B cell (primary cell): Measurements from ENCODE around the gene DEGS1. TPM values are rescaled to one million over a fixed set of nuclear protein-coding genes. Genes with fewer than 3 reads are reported as not detected.

ENCODE experiments used
- ATAC-seq: fragments of 200-7000 bp; cut with Tn5 transposase; one replicate; pipeline ENCODE4 v1.10.0; 2021; ENCODE audit warnings: low read depth, mild to moderate bottlenecking, moderate number of reproducible peaks, moderate library complexity
- CTCF ChIA-PET: fragments of 350-600 bp; sonication (Branson Sonifier 250); formaldehyde crosslinking; loops from one replicate; lab custom pipeline; 2021; ENCODE audit warnings: antibody characterized with exemption, inconsistent platforms; lab: Charles Lee
- POLR2A ChIA-PET: fragments of 350-600 bp; sonication (Branson Sonifier 250); formaldehyde crosslinking; loops from one replicate; lab custom pipeline; 2021; ENCODE audit warnings: antibody characterized with exemption; lab: Charles Lee
- DNase-seq: peaks from one replicate; pipeline ENCODE4 v3.0.0; 2013
- H2AFZ ChIP-seq: 2 replicates; pipeline ENCODE4 v1.6.1; 2012; ENCODE audit warnings: mild to moderate bottlenecking, low read depth, low read length; ENCODE audit not compliant: insufficient read depth, poor library complexity, severe bottlenecking
- H3K27ac ChIP-seq, 2 donors: 1 replicate in 1 of 2; 2 replicates in 1 of 2; pipeline ENCODE4 v1.5.1; 2012 to 2013; ENCODE audit warnings: low read length in 2 of 2, mild to moderate bottlenecking in 2 of 2, moderate library complexity in 1 of 2
- H3K27me3 ChIP-seq, 4 experiments: fragments of 200-600 bp in 1 of 4; sonication (generic) in 1 of 4; replicated peaks in 1 of 4; 1 replicate in 2 of 4; 2 replicates in 2 of 4; pipeline versions ENCODE4 v1.6.1 to v1.7.0; 2013 to 2016; ENCODE audit warnings: low read length in 3 of 4, mild to moderate bottlenecking in 2 of 4, mixed read lengths in 1 of 4, moderate library complexity in 1 of 4; ENCODE audit not compliant: insufficient read depth in 4 of 4, control insufficient read depth in 3 of 4; ENCODE audit errors: control extremely low read depth in 1 of 4
- H3K36me3 ChIP-seq, 2 experiments: replicated peaks in 1 of 2; 1 replicate in 1 of 2; 2 replicates in 1 of 2; pipeline versions ENCODE4 v1.6.1 to v1.7.1; 2013; ENCODE audit warnings: low read length in 1 of 2; ENCODE audit not compliant: insufficient read depth in 2 of 2, control insufficient read depth in 1 of 2; ENCODE audit errors: control extremely low read depth in 1 of 2, extremely low read depth in 1 of 2
- H3K4me1 ChIP-seq, 2 donors: fragments of 200-600 bp in 1 of 2; sonication (generic) in 1 of 2; 1 replicate in 1 of 2; 2 replicates in 1 of 2; pipeline versions ENCODE4 v1.5.1 to v1.6.1; 2013 to 2017; ENCODE audit warnings: low read length in 2 of 2; ENCODE audit not compliant: control insufficient read depth in 2 of 2, insufficient read depth in 2 of 2
- H3K4me2 ChIP-seq: replicated peaks from 2 replicates; pipeline ENCODE3; 2012; ENCODE audit warnings: mild to moderate bottlenecking, low read depth, low read length; ENCODE audit not compliant: poor library complexity, severe bottlenecking
- H3K4me3 ChIP-seq, 5 experiments: fragments of 200-600 bp in 1 of 5; sonication (generic) in 1 of 5; 1 replicate in 3 of 5; 2 replicates in 2 of 5; pipeline versions ENCODE4 v1.5.1 to v1.7.0; 2011 to 2016; ENCODE audit warnings: low read length in 4 of 5, mild to moderate bottlenecking in 4 of 5, low read depth in 2 of 5, control low read depth in 1 of 5, moderate library complexity in 1 of 5; ENCODE audit not compliant: insufficient read depth in 1 of 5; ENCODE audit errors: control extremely low read depth in 1 of 5, extremely low read depth in 1 of 5
- H3K79me2 ChIP-seq: fragments of 200-600 bp; sonication (generic); one replicate; pipeline ENCODE4 v1.6.0; 2016; ENCODE audit warnings: low read length; ENCODE audit not compliant: control insufficient read depth, insufficient read depth
- H3K9ac ChIP-seq: fragments of 200-600 bp; sonication (generic); 2 replicates; pipeline ENCODE4 v1.6.1; 2017; ENCODE audit warnings: mild to moderate bottlenecking, low read length, moderate library complexity
- H3K9me3 ChIP-seq, 3 donors: one replicate each; pipeline versions ENCODE4 v1.6.1 to v1.7.1; 2013; ENCODE audit warnings: low read length in 2 of 3; ENCODE audit not compliant: control insufficient read depth in 2 of 3, insufficient read depth in 1 of 3; ENCODE audit errors: control extremely low read depth in 1 of 3
- H4K20me1 ChIP-seq: 2 replicates; pipeline ENCODE4 v1.6.0; 2012; ENCODE audit warnings: mild to moderate bottlenecking, low read length; ENCODE audit not compliant: insufficient read depth, control insufficient read depth, poor library complexity, severe bottlenecking
- H3K27ac Mint-ChIP-seq: one replicate; pipeline ENCODE4 v1.8.0; 2021; ENCODE audit warnings: mixed read lengths
- H3K27me3 Mint-ChIP-seq: one replicate; pipeline ENCODE4 v1.8.0; 2021; ENCODE audit warnings: mixed read lengths
- H3K4me1 Mint-ChIP-seq: one replicate; pipeline ENCODE4 v1.8.0; 2021; ENCODE audit warnings: mixed read lengths
- H3K4me3 Mint-ChIP-seq: one replicate; pipeline ENCODE4 v1.8.0; 2021; ENCODE audit warnings: mixed read lengths
- H3K9me3 Mint-ChIP-seq: one replicate; pipeline ENCODE4 v1.8.0; 2022; ENCODE audit warnings: mixed read lengths; ENCODE audit not compliant: insufficient read depth
- EZH2 ChIP-seq: IDR thresholded peaks from 2 replicates; pipeline ENCODE4 v1.6.1; 2012; ENCODE audit warnings: borderline replicate concordance, low read depth, mild to moderate bottlenecking, moderate library complexity, low read length; ENCODE audit not compliant: insufficient read depth, poor library complexity, severe bottlenecking
- WGBS: methylation state at CpG from one replicate; pipeline ENCODE4 v1.1.5; 2013; ENCODE audit warnings: missing lambda C conversion rate; ENCODE audit not compliant: insufficient coverage; 5-methylcytosine and 5-hydroxymethylcytosine counted together
- intact Hi-C: fragments of 100-400 bp; cut with micrococcal nuclease; formaldehyde crosslinking; loops from one replicate; pipeline ENCODE4 v1.10.0; 2022
- polyA plus RNA-seq: library from polyadenylated mRNA; depleted of rRNA; stranded (reverse); fragments of >200 nt; gene quantifications from 2 replicates; pipeline ENCODE4 v1.2.3, GENCODE V29; 2012
- total RNA-seq, 2 donors: library from RNA; stranded (reverse); fragments of 120-200 nt in 1 of 2; gene quantifications; 1 replicate in 1 of 2; 2 replicates in 1 of 2; pipeline versions ENCODE4 v1.2.3 to v1.2.4, GENCODE V29; 2013 to 2022
- TF ChIP-seq, protein P1 (sequence below): fragments of 200-600 bp; IDR thresholded peaks from one replicate; pipeline ENCODE4 v1.8.0; 2022; ENCODE audit warnings: antibody characterized with exemption, mild to moderate bottlenecking

DEGS1 gene
- total and polyA plus RNA-seq, 2 donors (not counting 1 experiment from before 2014, with no cell fraction given) = 49.0 to 52.1 TPM

DNA sequence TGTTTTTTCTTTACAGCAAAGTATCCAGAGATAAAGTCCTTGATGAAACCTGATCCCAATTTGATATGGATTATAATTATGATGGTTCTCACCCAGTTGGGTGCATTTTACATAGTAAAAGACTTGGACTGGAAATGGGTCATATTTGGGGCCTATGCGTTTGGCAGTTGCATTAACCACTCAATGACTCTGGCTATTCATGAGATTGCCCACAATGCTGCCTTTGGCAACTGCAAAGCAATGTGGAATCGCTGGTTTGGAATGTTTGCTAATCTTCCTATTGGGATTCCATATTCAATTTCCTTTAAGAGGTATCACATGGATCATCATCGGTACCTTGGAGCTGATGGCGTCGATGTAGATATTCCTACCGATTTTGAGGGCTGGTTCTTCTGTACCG is 6.5 kb downstream of the DEGS1 start:
- peaks cover 40% of the 10 kb centered on the region for H3K4me1 Mint-ChIP-seq
- H3K27ac Mint-ChIP-seq = no peak overlapping the region

DNA sequence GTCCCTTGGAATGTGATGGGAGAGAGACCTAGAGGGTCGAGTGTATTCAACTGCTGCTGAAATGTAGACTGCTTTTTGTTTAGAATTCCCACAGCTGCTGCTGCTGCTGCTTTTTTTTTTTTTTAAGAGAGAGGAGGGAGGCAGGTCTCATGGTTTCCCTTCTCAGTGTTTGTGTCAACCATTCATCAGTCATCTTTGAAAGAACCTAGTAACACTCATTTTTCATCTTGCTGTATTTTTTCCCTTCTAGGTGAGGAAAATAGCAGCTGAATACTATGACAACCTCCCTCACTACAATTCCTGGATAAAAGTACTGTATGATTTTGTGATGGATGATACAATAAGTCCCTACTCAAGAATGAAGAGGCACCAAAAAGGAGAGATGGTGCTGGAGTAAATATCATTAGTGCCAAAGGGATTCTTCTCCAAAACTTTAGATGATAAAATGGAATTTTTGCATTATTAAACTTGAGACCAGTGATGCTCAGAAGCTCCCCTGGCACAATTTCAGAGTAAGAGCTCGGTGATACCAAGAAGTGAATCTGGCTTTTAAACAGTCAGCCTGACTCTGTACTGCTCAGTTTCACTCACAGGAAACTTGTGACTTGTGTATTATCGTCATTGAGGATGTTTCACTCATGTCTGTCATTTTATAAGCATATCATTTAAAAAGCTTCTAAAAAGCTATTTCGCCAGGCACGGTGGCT is 9.2 kb downstream of the DEGS1 start:
- no peak overlapping the region for H3K4me3 Mint-ChIP-seq
- TF ChIP-seq, protein P1, sequence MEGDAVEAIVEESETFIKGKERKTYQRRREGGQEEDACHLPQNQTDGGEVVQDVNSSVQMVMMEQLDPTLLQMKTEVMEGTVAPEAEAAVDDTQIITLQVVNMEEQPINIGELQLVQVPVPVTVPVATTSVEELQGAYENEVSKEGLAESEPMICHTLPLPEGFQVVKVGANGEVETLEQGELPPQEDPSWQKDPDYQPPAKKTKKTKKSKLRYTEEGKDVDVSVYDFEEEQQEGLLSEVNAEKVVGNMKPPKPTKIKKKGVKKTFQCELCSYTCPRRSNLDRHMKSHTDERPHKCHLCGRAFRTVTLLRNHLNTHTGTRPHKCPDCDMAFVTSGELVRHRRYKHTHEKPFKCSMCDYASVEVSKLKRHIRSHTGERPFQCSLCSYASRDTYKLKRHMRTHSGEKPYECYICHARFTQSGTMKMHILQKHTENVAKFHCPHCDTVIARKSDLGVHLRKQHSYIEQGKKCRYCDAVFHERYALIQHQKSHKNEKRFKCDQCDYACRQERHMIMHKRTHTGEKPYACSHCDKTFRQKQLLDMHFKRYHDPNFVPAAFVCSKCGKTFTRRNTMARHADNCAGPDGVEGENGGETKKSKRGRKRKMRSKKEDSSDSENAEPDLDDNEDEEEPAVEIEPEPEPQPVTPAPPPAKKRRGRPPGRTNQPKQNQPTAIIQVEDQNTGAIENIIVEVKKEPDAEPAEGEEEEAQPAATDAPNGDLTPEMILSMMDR = no peak
- no peak for TF ChIP-seq EZH2
- intact Hi-C loops = loop anchor here (1.0 kb wide), 1 partner anchor 10 kb away; no protein-coding TSS in a partner anchor
- H3K4me3 ChIP-seq = no peak overlapping the region
- H3K27me3 ChIP-seq = no peaks in the 10 kb centered on the region
- H4K20me1 ChIP-seq = peaks cover 36% of the 10 kb centered on the region
- H2AFZ ChIP-seq = no peak overlapping the region
- no peaks in the 10 kb centered on the region for H3K27me3 Mint-ChIP-seq
- peak overlapping the region; percentile 17 to 44 for H3K27ac ChIP-seq
- POLR2A ChIA-PET = interaction anchor here (0.8 to 0.9 kb wide), 2 partner anchors 10 to 78 kb away, joined by 3 to 4 read pairs; partner anchors contain the start of gene DEGS1
- H3K4me1 ChIP-seq = peaks cover 10 to 12% of the 10 kb centered on the region in 2 donors
- no peaks in the 10 kb centered on the region for H3K9me3 ChIP-seq
- H3K9me3 Mint-ChIP-seq = no peaks in the 10 kb centered on the region
- H3K27ac Mint-ChIP-seq = peak overlapping the region; percentile 63
- peaks cover 71% of the 10 kb centered on the region for H3K79me2 ChIP-seq
- ATAC-seq (peak; percentile 68), DNase-seq (peak; percentile 54)
- 71% methylated on average over 1 of the region's 5 CpGs for WGBS
- peaks cover 11 to 44% of the 10 kb centered on the region in 2 experiments for H3K36me3 ChIP-seq
- peaks cover 38% of the 10 kb centered on the region for H3K4me1 Mint-ChIP-seq
- no peak overlapping the region for H3K9ac ChIP-seq
- no peak overlapping the region for H3K4me2 ChIP-seq
- CTCF ChIA-PET = interaction anchor here (0.7 to 1.3 kb wide), 5 partner anchors 17 to 265 kb away, joined by 3 to 4 read pairs (median 3); no protein-coding TSS in a partner anchor

More for the DNA sequence above, 6.5 kb downstream of the DEGS1 start:
- H4K20me1 ChIP-seq = peaks cover 58% of the 10 kb centered on the region
- ATAC-seq (no peak), DNase-seq (no peak)
- no peak overlapping the region for H2AFZ ChIP-seq
- intact Hi-C loops = no loop called here
- ChIA-PET CTCF (no interaction called here), POLR2A (no interaction called here)
- H3K27me3 ChIP-seq = no peaks in the 10 kb centered on the region
- no peak for TF ChIP-seq EZH2
- TF ChIP-seq, protein P1 = no peak
- H3K4me3 ChIP-seq = no peak overlapping the region
- no peak overlapping the region for H3K4me2 ChIP-seq
- no peak overlapping the region for H3K9ac ChIP-seq
- Mint-ChIP-seq H3K4me3 (no peak overlapping the region), H3K9me3 (no peaks in the 10 kb centered on the region), H3K27me3 (no peaks in the 10 kb centered on the region)
- 100% methylated on average over 5 of the region's 7 CpGs for WGBS
- peaks cover 5 to 38% of the 10 kb centered on the region in 2 experiments for H3K36me3 ChIP-seq
- peak overlapping the region in 1 of 2 donors; percentile 20 for H3K27ac ChIP-seq
- H3K9me3 ChIP-seq = peaks cover 0 to 6% (median 0%) of the 10 kb centered on the region in 3 donors
- peaks cover 34 to 38% of the 10 kb centered on the region in 2 donors for H3K4me1 ChIP-seq
- H3K79me2 ChIP-seq = peaks cover 92% of the 10 kb centered on the region
